Panc1 (cell line): ENCODE measurements around the gene RARB. TPM values are rescaled to one million over a fixed set of nuclear protein-coding genes. Genes with fewer than 3 reads are reported as not detected.

Experiments used
- ATAC-seq: fragments of 200-7000 bp; cut with Tn5 transposase; 2 replicates; pipeline ENCODE4 v1.9.1; 2020; ENCODE audit warnings: mild to moderate bottlenecking, moderate library complexity
- BruUV-seq: library from RNA; stranded (reverse); fragments of 400-500 nt; replicated peaks from 2 replicates; lab custom pipeline; 2021; lab: Mats Ljungman, UMichigan
- CTCF ChIA-PET: fragments of 300-600 bp; sonication (Branson Sonifier 250); formaldehyde crosslinking; loops from one replicate; lab custom pipeline; 2022; ENCODE audit warnings: antibody characterized with exemption; lab: Charles Lee
- POLR2A ChIA-PET: fragments of 300-600 bp; sonication (Branson Sonifier 250); formaldehyde crosslinking; loops from one replicate; lab custom pipeline; 2022; ENCODE audit warnings: antibody characterized with exemption; lab: Charles Lee
- DNase-seq: peaks from one replicate; pipeline ENCODE4 v3.0.0-alpha.2; 2010; ENCODE audit warnings: low read depth, low spot score
- H3K27ac ChIP-seq: 2 replicates; pipeline ENCODE4 v1.5.1; 2011; ENCODE audit warnings: mild to moderate bottlenecking, low read length, inconsistent platforms
- H3K27me3 ChIP-seq: fragments of 200-500 bp; sonication (Bioruptor generic); 2 replicates; pipeline ENCODE4 v1.6.0; 2014; ENCODE audit warnings: low read length, inconsistent platforms; ENCODE audit not compliant: control insufficient read depth, insufficient read depth
- H3K36me3 ChIP-seq: fragments of 200-500 bp; sonication (Bioruptor generic); 2 replicates; pipeline ENCODE4 v1.5.1; 2014; ENCODE audit warnings: inconsistent platforms, mild to moderate bottlenecking, low read length, moderate library complexity; ENCODE audit not compliant: control insufficient read depth, insufficient read depth
- H3K4me1 ChIP-seq: 2 replicates; pipeline ENCODE4 v1.5.1; 2011; ENCODE audit warnings: inconsistent platforms, mild to moderate bottlenecking, low read length, moderate library complexity; ENCODE audit not compliant: control insufficient read depth, insufficient read depth
- H3K4me3 ChIP-seq, 2 experiments: 2 replicates each; pipeline ENCODE4 v1.5.1; 2011 to 2012; ENCODE audit warnings: low read depth in 2 of 2, low read length in 2 of 2, mild to moderate bottlenecking in 2 of 2, inconsistent platforms in 1 of 2, moderate library complexity in 1 of 2
- H3K9me3 ChIP-seq: fragments of 200-500 bp; sonication (Bioruptor generic); 2 replicates; pipeline ENCODE4 v1.5.1; 2014; ENCODE audit warnings: low read depth, mild to moderate bottlenecking, inconsistent platforms, low read length, moderate library complexity; ENCODE audit not compliant: control insufficient read depth, insufficient read depth
- POLR2AphosphoS5 ChIP-seq: IDR thresholded peaks from 2 replicates; pipeline ENCODE4 v1.6.1; 2012; ENCODE audit warnings: mild to moderate bottlenecking, low read depth, low read length, moderate library complexity
- SIN3A ChIP-seq: IDR thresholded peaks from 2 replicates; pipeline ENCODE4 v1.6.1; 2012; ENCODE audit warnings: low read depth, mild to moderate bottlenecking, low read length, moderate library complexity, borderline replicate concordance; ENCODE audit not compliant: insufficient read depth
- TCF7L2 ChIP-seq: IDR thresholded peaks from 2 replicates; pipeline ENCODE4 v1.6.1; 2011; ENCODE audit warnings: mild to moderate bottlenecking, low read depth, low read length, inconsistent platforms
- in situ Hi-C: cut with HindIII; loops from 2 replicates; pipeline ENCODE4 v1.10.0; 2016; ENCODE audit warnings: low sequenced_read_pairs, low pct_unique_long_range_greater_than_20kb
- intact Hi-C: fragments of 100-400 bp; cut with micrococcal nuclease; formaldehyde crosslinking; loops from one replicate; pipeline ENCODE4 v1.10.0; 2022; ENCODE audit not compliant: unreplicated experiment
- total RNA-seq: library from RNA; stranded (reverse); gene quantifications from one replicate; pipeline ENCODE4 v1.2.1, GENCODE V29; 2021; ENCODE audit not compliant: unreplicated experiment
- TF ChIP-seq, protein P1 (sequence below): fragments of 450-650 bp; IDR thresholded peaks from 2 replicates; pipeline ENCODE4 v1.5.1; 2017; ENCODE audit warnings: mild to moderate bottlenecking
- TF ChIP-seq, protein P2 (sequence below), 2 experiments: IDR thresholded peaks; 2 replicates each; pipeline ENCODE4 v1.6.1; 2011 to 2012; ENCODE audit warnings: low read depth in 2 of 2, control low read depth in 1 of 2, low read length in 1 of 2, mild to moderate bottlenecking in 1 of 2, moderate library complexity in 1 of 2; ENCODE audit not compliant: insufficient read depth in 1 of 2

RARB gene
- total RNA-seq, 1 experiment from 2014 or later, result not detected

DNA sequence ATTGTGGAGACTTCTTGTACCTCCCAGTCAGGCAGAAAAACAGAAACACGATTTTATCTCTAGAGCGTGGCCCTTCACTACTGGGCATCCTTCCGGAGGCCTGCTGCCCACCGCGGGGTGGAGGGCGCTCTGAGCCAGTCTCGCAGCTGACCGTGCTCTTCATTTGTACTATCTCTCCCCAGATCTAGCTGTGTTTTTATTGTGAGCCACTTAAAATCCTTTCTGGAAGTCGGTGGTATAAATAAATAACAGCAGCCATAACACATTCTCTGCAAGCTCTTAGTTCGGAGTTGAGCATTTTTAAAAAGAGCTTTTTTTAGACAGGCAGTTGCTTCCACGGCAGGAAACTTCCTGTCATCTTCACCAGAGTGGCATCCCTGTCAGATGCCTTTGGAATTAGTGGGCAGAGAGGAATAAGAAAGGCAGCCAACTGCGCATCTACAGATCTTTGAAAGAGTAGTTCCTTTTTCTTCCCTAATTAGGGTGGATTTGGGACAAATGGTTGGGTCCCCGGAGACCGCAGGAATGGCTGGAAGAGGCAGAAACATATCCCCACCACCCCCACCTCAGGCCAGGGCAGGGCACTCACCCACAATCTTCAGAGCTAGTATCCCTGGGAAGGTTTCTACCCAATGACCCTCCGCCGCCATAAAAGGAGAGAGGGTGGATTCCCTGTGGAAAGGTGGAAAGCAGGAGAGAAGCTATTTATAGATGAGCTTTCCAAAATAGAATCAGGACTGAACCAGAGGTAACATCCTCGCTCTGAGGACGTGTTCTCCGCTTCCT, 145.5 kb downstream of the RARB start:
- DNase-seq, result no peak
- no peaks in the 10 kb centered on the region for H3K9me3 ChIP-seq
- POLR2A ChIA-PET, result no interaction called here
- H3K27me3 ChIP-seq, result no peaks in the 10 kb centered on the region
- CTCF ChIA-PET, result no interaction called here
- H3K36me3 ChIP-seq, result no peaks in the 10 kb centered on the region
- in situ Hi-C loops (no loop called here), intact Hi-C loops (no loop called here)
- no peak overlapping the region for H3K27ac ChIP-seq
- ATAC-seq, result no peak
- no peaks in the 10 kb centered on the region for H3K4me1 ChIP-seq
- BruUV-seq, result no TSS peak
- no peak overlapping the region for H3K4me3 ChIP-seq
- TF ChIP-seq POLR2AphosphoS5 (no peak), SIN3A (no peak), TCF7L2 (no peak)
- TF ChIP-seq, protein P1, sequence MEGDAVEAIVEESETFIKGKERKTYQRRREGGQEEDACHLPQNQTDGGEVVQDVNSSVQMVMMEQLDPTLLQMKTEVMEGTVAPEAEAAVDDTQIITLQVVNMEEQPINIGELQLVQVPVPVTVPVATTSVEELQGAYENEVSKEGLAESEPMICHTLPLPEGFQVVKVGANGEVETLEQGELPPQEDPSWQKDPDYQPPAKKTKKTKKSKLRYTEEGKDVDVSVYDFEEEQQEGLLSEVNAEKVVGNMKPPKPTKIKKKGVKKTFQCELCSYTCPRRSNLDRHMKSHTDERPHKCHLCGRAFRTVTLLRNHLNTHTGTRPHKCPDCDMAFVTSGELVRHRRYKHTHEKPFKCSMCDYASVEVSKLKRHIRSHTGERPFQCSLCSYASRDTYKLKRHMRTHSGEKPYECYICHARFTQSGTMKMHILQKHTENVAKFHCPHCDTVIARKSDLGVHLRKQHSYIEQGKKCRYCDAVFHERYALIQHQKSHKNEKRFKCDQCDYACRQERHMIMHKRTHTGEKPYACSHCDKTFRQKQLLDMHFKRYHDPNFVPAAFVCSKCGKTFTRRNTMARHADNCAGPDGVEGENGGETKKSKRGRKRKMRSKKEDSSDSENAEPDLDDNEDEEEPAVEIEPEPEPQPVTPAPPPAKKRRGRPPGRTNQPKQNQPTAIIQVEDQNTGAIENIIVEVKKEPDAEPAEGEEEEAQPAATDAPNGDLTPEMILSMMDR, result no peak
- TF ChIP-seq, protein P2, sequence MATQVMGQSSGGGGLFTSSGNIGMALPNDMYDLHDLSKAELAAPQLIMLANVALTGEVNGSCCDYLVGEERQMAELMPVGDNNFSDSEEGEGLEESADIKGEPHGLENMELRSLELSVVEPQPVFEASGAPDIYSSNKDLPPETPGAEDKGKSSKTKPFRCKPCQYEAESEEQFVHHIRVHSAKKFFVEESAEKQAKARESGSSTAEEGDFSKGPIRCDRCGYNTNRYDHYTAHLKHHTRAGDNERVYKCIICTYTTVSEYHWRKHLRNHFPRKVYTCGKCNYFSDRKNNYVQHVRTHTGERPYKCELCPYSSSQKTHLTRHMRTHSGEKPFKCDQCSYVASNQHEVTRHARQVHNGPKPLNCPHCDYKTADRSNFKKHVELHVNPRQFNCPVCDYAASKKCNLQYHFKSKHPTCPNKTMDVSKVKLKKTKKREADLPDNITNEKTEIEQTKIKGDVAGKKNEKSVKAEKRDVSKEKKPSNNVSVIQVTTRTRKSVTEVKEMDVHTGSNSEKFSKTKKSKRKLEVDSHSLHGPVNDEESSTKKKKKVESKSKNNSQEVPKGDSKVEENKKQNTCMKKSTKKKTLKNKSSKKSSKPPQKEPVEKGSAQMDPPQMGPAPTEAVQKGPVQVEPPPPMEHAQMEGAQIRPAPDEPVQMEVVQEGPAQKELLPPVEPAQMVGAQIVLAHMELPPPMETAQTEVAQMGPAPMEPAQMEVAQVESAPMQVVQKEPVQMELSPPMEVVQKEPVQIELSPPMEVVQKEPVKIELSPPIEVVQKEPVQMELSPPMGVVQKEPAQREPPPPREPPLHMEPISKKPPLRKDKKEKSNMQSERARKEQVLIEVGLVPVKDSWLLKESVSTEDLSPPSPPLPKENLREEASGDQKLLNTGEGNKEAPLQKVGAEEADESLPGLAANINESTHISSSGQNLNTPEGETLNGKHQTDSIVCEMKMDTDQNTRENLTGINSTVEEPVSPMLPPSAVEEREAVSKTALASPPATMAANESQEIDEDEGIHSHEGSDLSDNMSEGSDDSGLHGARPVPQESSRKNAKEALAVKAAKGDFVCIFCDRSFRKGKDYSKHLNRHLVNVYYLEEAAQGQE (IDR thresholded peaks at IDR 0.05; ENCODE audit: insufficient read depth in 1 of 2, low read depth in 2 of 2, low read length in 1 of 2), result no peak

DNA sequence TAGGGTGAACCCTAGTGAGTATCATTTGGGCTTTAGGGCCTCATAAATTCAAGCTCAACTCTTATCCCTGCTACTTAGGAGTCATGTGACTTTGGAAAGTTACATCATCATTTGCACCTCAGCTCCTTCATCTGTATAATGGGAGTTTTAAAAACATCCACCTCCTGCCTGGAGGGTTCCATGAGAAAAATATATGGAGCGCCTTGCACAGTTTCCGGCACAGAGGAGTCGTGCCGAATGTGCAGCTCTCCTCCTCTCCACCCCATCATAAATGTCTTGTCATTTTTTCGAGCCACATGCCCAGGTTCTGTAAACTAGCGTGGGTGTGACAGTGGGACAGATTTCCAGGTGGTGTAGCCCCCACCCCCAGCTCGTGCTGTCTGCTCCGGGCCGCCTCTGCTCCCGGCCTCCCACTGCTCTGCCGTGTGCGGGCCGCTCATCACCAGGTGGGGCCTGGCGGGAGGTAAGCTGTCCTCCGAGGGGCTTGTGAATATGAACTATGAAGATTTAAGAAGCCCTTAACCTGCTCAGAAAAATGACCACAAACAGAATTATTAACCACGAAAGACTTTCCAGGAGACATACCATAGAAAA, 146.2 kb downstream of the RARB start:
- Histone ChIP-seq H3K27ac (no peak overlapping the region), H3K9me3 (no peaks in the 10 kb centered on the region), H3K27me3 (no peaks in the 10 kb centered on the region), H3K4me1 (no peaks in the 10 kb centered on the region), H3K36me3 (no peaks in the 10 kb centered on the region), H3K4me3 (no peak overlapping the region)
- in situ Hi-C loops (no loop called here), intact Hi-C loops (no loop called here)
- ATAC-seq (no peak), DNase-seq (no peak)
- CTCF ChIA-PET, result no interaction called here
- no peak for TF ChIP-seq SIN3A
- TF ChIP-seq, protein P1, result no peak
- POLR2A ChIA-PET, result no interaction called here
- BruUV-seq, result no TSS peak
